Immature natural killer cell (primary cell): ENCODE results near the gene TOP1. TPM values are rescaled to one million over a fixed set of nuclear protein-coding genes. Genes with fewer than 3 reads are reported as not detected.

Experiments
- polyA plus RNA-seq, 3 donors: library from polyadenylated mRNA; unstranded; fragments of 300-500 nt; fragmentation: Illumina TruSeq; gene quantifications; one replicate each; pipeline ENCODE4 v1.2.3, GENCODE V29; 2021

The TOP1 gene
- polyA plus RNA-seq, 3 donors from 2014 or later, result 5.0 to 16.0 (median 5.3) TPM

Other genes starting within 250 kb of the TOP1 start
- 10 to 100 TPM in 1 of 3 donors, 1 to 10 TPM in 2; 3.2 to 31.4 (median 7.5) TPM for gene PLCG1, start 108.7 kb downstream of the TOP1 start, polyA plus RNA-seq